Astrocyte (in vitro differentiated cells and primary cell): ENCODE results near the gene CCDC142. TPM values are rescaled to one million over a fixed set of nuclear protein-coding genes. Genes with fewer than 3 reads are reported as not detected.

Source experiments
- DNase-seq: peaks from one replicate; pipeline ENCODE4 v3.0.0-alpha.2; 2010; ENCODE audit warnings: low read depth
- FAIRE-seq: peaks from 2 replicates; lab custom pipeline; 2011; peaks lifted over from hg19 to GRCh38; lab: Jason Lieb, UNC
- H2AFZ ChIP-seq: 2 replicates; pipeline ENCODE4 v1.6.0; 2012; ENCODE audit warnings: low read depth, low read length, inconsistent platforms
- H3K27ac ChIP-seq: 2 replicates; pipeline ENCODE4 v1.5.1; 2011; ENCODE audit warnings: low read depth, low read length, inconsistent platforms
- H3K27me3 ChIP-seq: 2 replicates; pipeline ENCODE4 v1.6.0; 2011; ENCODE audit warnings: low read length, inconsistent platforms; ENCODE audit not compliant: insufficient read depth
- H3K36me3 ChIP-seq: 2 replicates; pipeline ENCODE4 v1.5.1; 2011; ENCODE audit warnings: low read length, inconsistent platforms; ENCODE audit not compliant: insufficient read depth
- H3K4me1 ChIP-seq: 2 replicates; pipeline ENCODE4 v1.5.1; 2011; ENCODE audit warnings: low read length, inconsistent platforms; ENCODE audit not compliant: insufficient read depth
- H3K4me2 ChIP-seq: 2 replicates; pipeline ENCODE4 v1.6.0; 2012; ENCODE audit warnings: low read length, inconsistent platforms
- H3K4me3 ChIP-seq: 2 replicates; pipeline ENCODE4 v1.5.1; 2011; ENCODE audit warnings: low read depth, mild to moderate bottlenecking, low read length, inconsistent platforms; ENCODE audit not compliant: insufficient read depth
- H3K79me2 ChIP-seq: 2 replicates; pipeline ENCODE4 v1.6.0; 2012; ENCODE audit warnings: mild to moderate bottlenecking, low read length, inconsistent platforms; ENCODE audit not compliant: insufficient read depth
- H3K9ac ChIP-seq: 2 replicates; pipeline ENCODE4 v1.6.0; 2012; ENCODE audit warnings: mild to moderate bottlenecking, low read length, inconsistent platforms
- H3K9me3 ChIP-seq: 2 replicates; pipeline ENCODE4 v1.5.1; 2012; ENCODE audit warnings: low read depth, mild to moderate bottlenecking, low read length, inconsistent platforms; ENCODE audit not compliant: insufficient read depth
- H4K20me1 ChIP-seq: 2 replicates; pipeline ENCODE4 v1.6.0; 2012; ENCODE audit warnings: low read length, inconsistent platforms; ENCODE audit not compliant: insufficient read depth
- H3K27ac Mint-ChIP-seq: one replicate; pipeline ENCODE4 v1.8.0; 2021; ENCODE audit warnings: mild to moderate bottlenecking, mixed read lengths; ENCODE audit not compliant: unreplicated experiment
- H3K27me3 Mint-ChIP-seq: one replicate; pipeline ENCODE4 v1.8.0; 2021; ENCODE audit warnings: low read depth, mixed read lengths; ENCODE audit not compliant: unreplicated experiment
- H3K36me3 Mint-ChIP-seq: one replicate; pipeline ENCODE4 v1.8.0; 2021; ENCODE audit warnings: low read depth, mixed read lengths; ENCODE audit not compliant: unreplicated experiment
- H3K4me1 Mint-ChIP-seq: one replicate; pipeline ENCODE4 v1.8.0; 2021; ENCODE audit warnings: low read depth, mixed read lengths; ENCODE audit not compliant: unreplicated experiment
- H3K4me3 Mint-ChIP-seq: one replicate; pipeline ENCODE4 v1.8.0; 2021; ENCODE audit warnings: mild to moderate bottlenecking, moderate library complexity, mixed read lengths; ENCODE audit not compliant: unreplicated experiment
- H3K9me3 Mint-ChIP-seq: one replicate; pipeline ENCODE4 v1.8.0; 2021; ENCODE audit warnings: mild to moderate bottlenecking, mixed read lengths; ENCODE audit not compliant: unreplicated experiment
- CTCF ChIP-seq: IDR thresholded peaks from 2 replicates; pipeline ENCODE4 v1.5.1; 2011; ENCODE audit warnings: low read depth, mild to moderate bottlenecking, inconsistent platforms, low read length, moderate library complexity; ENCODE audit not compliant: insufficient read depth
- EZH2 ChIP-seq: IDR thresholded peaks from 2 replicates; pipeline ENCODE4 v1.6.1; 2012; ENCODE audit warnings: mild to moderate bottlenecking, low read length, inconsistent platforms; ENCODE audit not compliant: insufficient read depth
- total RNA-seq: library from RNA; stranded (reverse); gene quantifications from 2 replicates; pipeline ENCODE4 v1.2.1, GENCODE V29; 2021

Gene CCDC142
- total RNA-seq, 1 donor from 2014 or later, result 11.2 TPM

GRCh38 chr2:74457549-74458131 lies 25.2 kb downstream of the CCDC142 start:
- H3K4me1 Mint-ChIP-seq, result peaks cover 21% of the 10 kb centered on the region
- Histone ChIP-seq H3K9me3 (no peaks in the 10 kb centered on the region), H3K27me3 (no peaks in the 10 kb centered on the region), H3K4me3 (peak overlapping the region; percentile 81), H3K9ac (peak overlapping the region; percentile 87), H3K27ac (peak overlapping the region; percentile 66), H3K4me1 (peaks cover 13% of the 10 kb centered on the region), H3K79me2 (peaks cover 29% of the 10 kb centered on the region), H3K4me2 (peak overlapping the region; percentile 95), H2AFZ (peak overlapping the region; percentile 84), H3K36me3 (no peaks in the 10 kb centered on the region), H4K20me1 (peaks cover 9% of the 10 kb centered on the region)
- H3K27ac Mint-ChIP-seq, result peak overlapping the region; percentile 93
- peak overlapping the region; percentile 98 for H3K4me3 Mint-ChIP-seq
- FAIRE-seq (no peak), DNase-seq (no peak)
- TF ChIP-seq CTCF, result no peak
- TF ChIP-seq EZH2, result no peak
- H3K36me3 Mint-ChIP-seq, result no peaks in the 10 kb centered on the region
- peaks cover 4% of the 10 kb centered on the region for H3K27me3 Mint-ChIP-seq
- no peaks in the 10 kb centered on the region for H3K9me3 Mint-ChIP-seq

- H3K4me2 ChIP-seq, result peak overlapping the region; percentile 95
- Mint-ChIP-seq H3K4me1 (peaks cover 21% of the 10 kb centered on the region), H3K27me3 (peaks cover 4% of the 10 kb centered on the region), H3K36me3 (no peaks in the 10 kb centered on the region), H3K4me3 (peak overlapping the region; percentile 91), H3K27ac (peak overlapping the region; percentile 89), H3K9me3 (no peaks in the 10 kb centered on the region)
- TF ChIP-seq CTCF, result no peak
- no peak for TF ChIP-seq EZH2
- FAIRE-seq, result no peak
- peak overlapping the region; percentile 81 for H3K4me3 ChIP-seq
- peak overlapping the region; percentile 84 for H2AFZ ChIP-seq
- H3K79me2 ChIP-seq, result peaks cover 24% of the 10 kb centered on the region
- H3K4me1 ChIP-seq, result peaks cover 13% of the 10 kb centered on the region
- no peak for DNase-seq
- no peaks in the 10 kb centered on the region for H3K36me3 ChIP-seq
- H3K27me3 ChIP-seq, result no peaks in the 10 kb centered on the region
- peak overlapping the region; percentile 33 for H3K27ac ChIP-seq
- no peaks in the 10 kb centered on the region for H3K9me3 ChIP-seq
- H4K20me1 ChIP-seq, result peaks cover 5% of the 10 kb centered on the region
- H3K9ac ChIP-seq, result peak overlapping the region; percentile 71
These were observed 25.7 kb downstream of the CCDC142 start for GRCh38 chr2:74457129-74457548.
